Lower leg skin (tissue), 4 donors: ENCODE measurements around the gene PPP3R1. TPM values are rescaled to one million over a fixed set of nuclear protein-coding genes. Genes with fewer than 3 reads are reported as not detected.

Experiments
- DNase-seq, 2 donors: peaks; one replicate each; pipeline ENCODE4 v3.0.0-alpha.2; 2019; ENCODE audit warnings: low spot score in 2 of 2
- H3K4me3 ChIP-seq: fragments of 200-600 bp; sonication (generic); 2 replicates; pipeline ENCODE4 v1.5.1; 2017; ENCODE audit warnings: mild to moderate bottlenecking, low read depth; ENCODE audit not compliant: poor library complexity, severe bottlenecking
- POLR2A ChIP-seq, 2 donors: fragments of 450-650 bp; IDR thresholded peaks; one replicate each; pipeline ENCODE4 v1.6.1; 2016 to 2017; ENCODE audit warnings: antibody characterized with exemption in 2 of 2, mild to moderate bottlenecking in 1 of 2, moderate library complexity in 1 of 2
- WGBS, 2 donors: methylation state at CpG; one replicate each; pipeline ENCODE4 v1.1.5; 2018; 5-methylcytosine and 5-hydroxymethylcytosine counted together
- intact Hi-C: fragments of 100-400 bp; cut with DNase I; formaldehyde crosslinking; loops from one replicate; pipeline ENCODE4 v1.15.0; 2023; ENCODE audit warnings: low total_unique reads
- total RNA-seq, 4 donors: library from RNA; depleted of rRNA; stranded (reverse); fragments of >200 nt; gene quantifications; one replicate each; pipeline ENCODE4 v1.1.0, GENCODE V29; 2016
- TF ChIP-seq, protein P1 (sequence below), 3 donors: fragments of 450-650 bp; IDR thresholded peaks; one replicate each; pipeline ENCODE4 v1.5.1; 2016; ENCODE audit warnings: antibody characterized with exemption in 3 of 3, mild to moderate bottlenecking in 3 of 3, moderate library complexity in 2 of 3

The PPP3R1 gene
- total RNA-seq, 4 donors from 2014 or later, result 31.0 to 42.4 (median 34.7) TPM

DNA sequence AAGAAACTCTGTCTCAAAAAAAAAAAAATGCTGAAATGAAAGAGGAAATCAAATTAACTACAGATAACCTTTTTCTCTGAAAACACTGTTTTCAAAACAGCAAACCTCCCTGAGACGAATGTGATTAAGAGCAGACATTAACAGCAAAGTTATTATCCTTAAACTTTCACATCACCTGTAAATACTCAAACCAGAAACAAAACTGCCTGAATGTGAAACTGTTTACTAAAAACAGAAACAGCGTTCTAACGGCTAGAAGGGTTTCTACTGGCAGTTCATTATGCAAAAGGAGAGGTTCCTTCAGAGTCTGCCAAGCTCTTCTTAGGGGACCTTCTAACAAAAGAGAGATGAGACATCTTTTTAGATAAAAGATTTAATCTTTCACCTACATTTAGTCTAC lies 48.7 kb downstream of the PPP3R1 start:
- H3K4me3 ChIP-seq, result no peak overlapping the region
- DNase-seq, result no peak
- no peak for TF ChIP-seq POLR2A (IDR thresholded peaks at IDR 0.05)
- TF ChIP-seq, protein P1, sequence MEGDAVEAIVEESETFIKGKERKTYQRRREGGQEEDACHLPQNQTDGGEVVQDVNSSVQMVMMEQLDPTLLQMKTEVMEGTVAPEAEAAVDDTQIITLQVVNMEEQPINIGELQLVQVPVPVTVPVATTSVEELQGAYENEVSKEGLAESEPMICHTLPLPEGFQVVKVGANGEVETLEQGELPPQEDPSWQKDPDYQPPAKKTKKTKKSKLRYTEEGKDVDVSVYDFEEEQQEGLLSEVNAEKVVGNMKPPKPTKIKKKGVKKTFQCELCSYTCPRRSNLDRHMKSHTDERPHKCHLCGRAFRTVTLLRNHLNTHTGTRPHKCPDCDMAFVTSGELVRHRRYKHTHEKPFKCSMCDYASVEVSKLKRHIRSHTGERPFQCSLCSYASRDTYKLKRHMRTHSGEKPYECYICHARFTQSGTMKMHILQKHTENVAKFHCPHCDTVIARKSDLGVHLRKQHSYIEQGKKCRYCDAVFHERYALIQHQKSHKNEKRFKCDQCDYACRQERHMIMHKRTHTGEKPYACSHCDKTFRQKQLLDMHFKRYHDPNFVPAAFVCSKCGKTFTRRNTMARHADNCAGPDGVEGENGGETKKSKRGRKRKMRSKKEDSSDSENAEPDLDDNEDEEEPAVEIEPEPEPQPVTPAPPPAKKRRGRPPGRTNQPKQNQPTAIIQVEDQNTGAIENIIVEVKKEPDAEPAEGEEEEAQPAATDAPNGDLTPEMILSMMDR (IDR thresholded peaks at IDR 0.05), result no peak
- intact Hi-C loops, result no loop called here
- 32 to 41% methylated on average over 3 of the region's 3 CpGs for WGBS, 2 donors

DNA sequence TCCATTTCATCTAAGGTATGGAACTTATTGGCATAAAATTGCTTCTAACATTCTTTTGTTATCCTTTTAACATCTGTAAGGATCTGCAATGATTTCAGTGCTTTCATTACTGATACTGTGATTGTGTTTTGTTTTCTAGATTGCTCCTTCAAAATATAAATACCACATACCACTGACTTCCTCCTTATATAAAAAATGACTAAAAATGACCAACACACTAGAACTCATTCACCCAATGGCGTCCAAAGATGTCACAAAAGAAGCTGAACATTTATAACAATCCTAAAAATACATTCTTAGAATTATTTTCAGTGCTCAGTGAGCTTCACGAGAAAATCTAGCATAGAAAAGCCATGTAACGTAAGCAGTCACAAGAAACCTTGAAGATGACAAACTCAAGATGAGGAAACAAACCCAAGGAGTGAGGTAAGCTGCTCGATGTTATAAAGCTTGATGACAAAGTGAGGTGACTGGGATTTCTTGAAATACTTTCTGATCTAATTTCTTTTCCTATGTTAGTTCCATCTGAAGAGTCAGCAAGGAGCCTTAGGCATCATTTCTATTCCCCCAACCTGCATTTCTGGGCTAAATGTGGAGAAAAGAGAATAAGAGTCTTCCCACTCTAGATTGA lies 52.1 kb downstream of the PPP3R1 start:
- WGBS, 2 donors, result 84 to 95% methylated on average over 4 of the region's 4 CpGs
- DNase-seq, result no peak
- intact Hi-C loops, result no loop called here

DNA sequence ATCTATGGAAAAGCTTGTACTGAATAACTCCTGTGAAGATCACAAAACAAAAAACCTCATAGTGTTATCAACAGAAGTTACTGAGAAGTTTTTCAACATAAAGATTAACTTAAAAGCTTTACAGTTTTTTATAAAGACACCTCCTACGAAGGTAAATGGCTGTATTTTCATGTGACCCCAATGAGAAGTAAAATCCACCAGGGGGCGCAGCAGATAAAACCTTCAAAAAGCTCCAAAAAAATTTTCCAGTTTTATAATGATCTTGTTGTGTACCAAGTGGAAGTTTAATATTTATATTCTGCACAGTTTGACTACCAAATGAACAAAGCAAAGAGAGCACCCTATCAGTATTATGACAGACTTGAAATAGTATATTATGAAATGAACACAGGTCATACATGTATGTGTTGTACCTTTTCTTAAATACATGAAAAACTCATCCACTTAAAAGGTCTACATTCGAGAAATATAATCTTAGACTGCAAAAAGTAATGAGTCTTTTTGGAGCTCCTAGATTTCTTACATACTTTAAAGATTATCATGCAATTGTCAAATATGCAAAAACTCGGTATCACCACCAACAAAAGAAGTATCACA lies 56.1 kb downstream of the PPP3R1 start:
- whole genome bisulfite sequencing, 2 donors, result 42 to 46% methylated on average over 4 of the region's 4 CpGs

More for the DNA sequence above, 52.1 kb downstream of the PPP3R1 start:
- TF ChIP-seq, protein P1 (IDR thresholded peaks at IDR 0.05), result no peak
- TF ChIP-seq POLR2A (IDR thresholded peaks at IDR 0.05), result no peak
- no peak overlapping the region for H3K4me3 ChIP-seq

DNA sequence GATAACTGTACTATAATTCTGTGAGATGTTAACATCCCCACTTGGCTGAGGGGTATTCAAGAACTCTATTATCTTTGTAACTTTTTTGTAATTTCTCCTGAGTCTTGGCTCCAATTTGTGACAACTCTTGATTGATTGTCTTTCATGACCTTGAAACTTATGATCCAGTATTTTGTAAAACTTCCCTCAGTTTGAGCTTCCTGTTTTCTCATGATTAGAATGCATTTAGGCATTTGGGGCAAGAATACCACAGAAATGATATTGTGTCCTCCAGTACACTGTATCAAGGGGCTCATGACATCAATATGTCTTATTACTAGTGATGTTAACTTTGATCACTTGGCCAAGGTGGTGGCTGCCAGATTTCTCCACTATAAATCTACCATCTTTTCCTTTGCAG lies 57.2 kb downstream of the PPP3R1 start:
- TF ChIP-seq POLR2A (IDR thresholded peaks at IDR 0.05), result no peak
- TF ChIP-seq, protein P1 (IDR thresholded peaks at IDR 0.05), result no peak
- H3K4me3 ChIP-seq, result no peak overlapping the region
- intact Hi-C loops, result no loop called here
- no peak for DNase-seq

More for the DNA sequence above, 56.1 kb downstream of the PPP3R1 start:
- H3K4me3 ChIP-seq, result no peak overlapping the region
- peak in 1 of 2 donors; percentile 27 for DNase-seq
- intact Hi-C loops, result no loop called here
- TF ChIP-seq, protein P1 (IDR thresholded peaks at IDR 0.05), result no peak
- no peak for TF ChIP-seq POLR2A (IDR thresholded peaks at IDR 0.05)

DNA sequence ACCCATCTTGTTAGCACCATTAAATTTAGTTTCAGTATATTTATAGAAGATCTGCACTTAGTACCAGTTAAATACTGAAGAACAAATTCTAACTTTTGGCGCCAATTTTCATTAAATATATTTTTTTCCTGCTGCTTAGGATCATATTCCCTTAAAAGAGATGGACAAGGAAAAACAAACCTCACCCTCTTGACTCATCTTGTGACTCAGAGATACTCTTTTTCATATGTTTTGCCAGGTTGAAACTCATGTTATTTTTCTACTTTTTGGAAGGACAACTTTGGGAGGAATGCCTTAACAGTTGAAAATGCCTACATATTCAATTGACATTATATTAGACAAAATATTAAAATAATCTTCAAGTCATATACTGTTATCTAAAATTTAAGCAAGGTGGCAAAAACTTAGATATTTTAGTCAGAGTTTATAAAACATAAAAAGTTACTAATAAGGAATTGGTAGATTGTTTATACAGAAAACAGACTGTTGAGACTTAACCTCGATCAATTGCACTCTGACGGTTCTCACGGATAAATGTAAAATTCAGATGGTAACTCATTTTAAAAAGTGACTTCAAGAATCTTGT lies 58.5 kb downstream of the PPP3R1 start:
- intact Hi-C loops, result no loop called here
- TF ChIP-seq, protein P1 (IDR thresholded peaks at IDR 0.05), result no peak
- no peak for TF ChIP-seq POLR2A (IDR thresholded peaks at IDR 0.05)
- WGBS, 2 donors, result 59 to 67% methylated on average over 4 of the region's 4 CpGs
- no peak overlapping the region for H3K4me3 ChIP-seq
- no peak for DNase-seq
